GM12872 (cell line): Measurements from ENCODE around the gene RIN1.

ENCODE experiments used
- CTCF ChIP-seq: IDR thresholded peaks from 3 replicates; pipeline ENCODE4 v1.5.1; 2011; ENCODE audit warnings: low read depth, mild to moderate bottlenecking, low read length, moderate library complexity; ENCODE audit not compliant: insufficient read depth

Gene RIN1, protein sequence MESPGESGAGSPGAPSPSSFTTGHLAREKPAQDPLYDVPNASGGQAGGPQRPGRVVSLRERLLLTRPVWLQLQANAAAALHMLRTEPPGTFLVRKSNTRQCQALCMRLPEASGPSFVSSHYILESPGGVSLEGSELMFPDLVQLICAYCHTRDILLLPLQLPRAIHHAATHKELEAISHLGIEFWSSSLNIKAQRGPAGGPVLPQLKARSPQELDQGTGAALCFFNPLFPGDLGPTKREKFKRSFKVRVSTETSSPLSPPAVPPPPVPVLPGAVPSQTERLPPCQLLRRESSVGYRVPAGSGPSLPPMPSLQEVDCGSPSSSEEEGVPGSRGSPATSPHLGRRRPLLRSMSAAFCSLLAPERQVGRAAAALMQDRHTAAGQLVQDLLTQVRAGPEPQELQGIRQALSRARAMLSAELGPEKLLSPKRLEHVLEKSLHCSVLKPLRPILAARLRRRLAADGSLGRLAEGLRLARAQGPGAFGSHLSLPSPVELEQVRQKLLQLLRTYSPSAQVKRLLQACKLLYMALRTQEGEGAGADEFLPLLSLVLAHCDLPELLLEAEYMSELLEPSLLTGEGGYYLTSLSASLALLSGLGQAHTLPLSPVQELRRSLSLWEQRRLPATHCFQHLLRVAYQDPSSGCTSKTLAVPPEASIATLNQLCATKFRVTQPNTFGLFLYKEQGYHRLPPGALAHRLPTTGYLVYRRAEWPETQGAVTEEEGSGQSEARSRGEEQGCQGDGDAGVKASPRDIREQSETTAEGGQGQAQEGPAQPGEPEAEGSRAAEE

DNA sequence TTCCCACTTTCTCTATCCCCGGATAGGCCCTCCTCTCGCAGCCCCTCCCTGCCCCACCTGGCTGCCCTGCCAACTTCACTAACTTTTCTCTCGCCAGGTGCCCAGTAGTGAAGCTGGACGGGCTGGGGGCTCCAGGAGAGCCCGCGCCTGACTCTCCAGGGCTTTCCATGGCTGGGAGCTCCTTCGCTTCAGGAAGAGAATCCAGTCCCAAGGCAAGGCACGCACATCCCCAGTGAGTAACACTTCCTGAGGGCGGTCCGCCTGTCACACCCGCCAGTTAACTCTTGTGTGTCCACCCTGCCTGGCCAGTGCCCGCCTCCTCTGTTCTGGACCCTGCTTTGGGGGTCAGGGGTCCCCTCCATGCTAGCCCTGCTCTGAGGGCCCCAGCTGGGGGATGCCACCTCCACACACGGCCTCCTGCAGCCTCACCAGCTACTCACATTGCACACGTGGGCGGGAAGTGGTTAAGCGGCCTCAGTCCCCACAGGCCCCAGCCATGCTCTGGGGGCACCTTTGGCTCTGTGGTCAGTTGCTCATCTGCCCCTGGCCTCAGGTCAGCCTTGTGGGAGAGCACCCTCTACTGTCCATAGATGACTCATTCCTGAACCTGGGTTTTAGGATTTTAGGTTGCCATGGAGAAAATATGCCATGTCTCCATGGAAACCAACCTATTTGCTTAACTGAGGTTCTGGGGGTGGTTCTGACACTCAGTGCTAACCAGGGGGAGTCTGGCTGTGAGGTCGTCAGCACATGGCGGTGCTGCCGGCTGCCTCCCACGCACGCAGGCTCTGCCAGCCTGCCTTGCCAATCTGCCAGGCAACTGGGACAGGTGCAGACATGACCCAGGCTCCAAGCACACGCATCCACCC lies at the start of gene RIN1:
Gene RIN1, minus strand, starts transcription at position 201 of the 869 bp plus-strand sequence. Its CDS starts 32 bp downstream, at position 169.
- peak; percentile 31; the same call in 2 of the 3 replicates for TF ChIP-seq CTCF

- TF ChIP-seq CTCF = no peak
Measured at GRCh38 chr11:66373265-66373664, 37.0 kb upstream of the RIN1 start.

DNA sequence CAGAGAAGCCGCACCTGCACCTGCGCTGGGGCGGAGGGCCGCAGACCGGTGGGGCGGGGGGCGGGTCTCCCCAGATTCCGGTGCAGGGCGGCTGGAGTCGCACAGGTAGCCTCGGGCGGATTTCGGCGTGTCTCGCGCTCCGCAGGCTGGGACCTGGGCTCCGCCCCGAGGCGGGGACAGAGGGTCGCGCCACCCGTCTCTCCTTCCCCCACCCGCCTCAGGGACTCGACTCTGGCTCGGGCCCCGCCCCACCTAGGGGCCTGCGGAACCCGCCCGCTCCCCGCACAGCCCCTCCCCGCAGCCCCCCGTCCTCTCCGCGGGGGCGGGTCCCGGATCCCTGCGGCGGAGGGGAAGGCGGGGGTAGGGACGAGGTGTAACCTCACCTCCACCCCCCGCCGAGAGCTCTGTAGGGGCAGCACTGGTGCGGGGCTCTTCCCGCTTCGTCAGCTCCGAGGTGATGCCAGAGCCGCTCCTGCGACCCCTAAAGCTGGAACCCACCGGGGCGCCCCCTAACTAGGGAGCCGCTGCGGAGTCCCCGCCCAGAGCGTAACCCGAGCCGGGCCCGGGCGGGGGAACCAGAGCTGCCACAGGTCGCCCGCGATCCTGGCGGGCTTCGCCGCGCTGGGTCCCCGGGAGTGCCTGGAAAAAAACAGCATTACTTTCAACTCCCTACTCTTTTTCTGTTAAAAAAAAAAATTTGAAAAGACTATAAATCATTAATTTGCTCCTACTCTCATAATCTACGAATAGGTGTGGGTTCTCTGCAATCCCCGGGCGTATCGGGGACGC lies 35.6 kb upstream of the RIN1 start, which contains the start of gene SLC29A2:
Gene SLC29A2, minus strand, starts transcription at position 134 of the 789 bp plus-strand sequence. CDS start 169 bp downstream, outside the sequence.
- TF ChIP-seq CTCF = no peak

DNA sequence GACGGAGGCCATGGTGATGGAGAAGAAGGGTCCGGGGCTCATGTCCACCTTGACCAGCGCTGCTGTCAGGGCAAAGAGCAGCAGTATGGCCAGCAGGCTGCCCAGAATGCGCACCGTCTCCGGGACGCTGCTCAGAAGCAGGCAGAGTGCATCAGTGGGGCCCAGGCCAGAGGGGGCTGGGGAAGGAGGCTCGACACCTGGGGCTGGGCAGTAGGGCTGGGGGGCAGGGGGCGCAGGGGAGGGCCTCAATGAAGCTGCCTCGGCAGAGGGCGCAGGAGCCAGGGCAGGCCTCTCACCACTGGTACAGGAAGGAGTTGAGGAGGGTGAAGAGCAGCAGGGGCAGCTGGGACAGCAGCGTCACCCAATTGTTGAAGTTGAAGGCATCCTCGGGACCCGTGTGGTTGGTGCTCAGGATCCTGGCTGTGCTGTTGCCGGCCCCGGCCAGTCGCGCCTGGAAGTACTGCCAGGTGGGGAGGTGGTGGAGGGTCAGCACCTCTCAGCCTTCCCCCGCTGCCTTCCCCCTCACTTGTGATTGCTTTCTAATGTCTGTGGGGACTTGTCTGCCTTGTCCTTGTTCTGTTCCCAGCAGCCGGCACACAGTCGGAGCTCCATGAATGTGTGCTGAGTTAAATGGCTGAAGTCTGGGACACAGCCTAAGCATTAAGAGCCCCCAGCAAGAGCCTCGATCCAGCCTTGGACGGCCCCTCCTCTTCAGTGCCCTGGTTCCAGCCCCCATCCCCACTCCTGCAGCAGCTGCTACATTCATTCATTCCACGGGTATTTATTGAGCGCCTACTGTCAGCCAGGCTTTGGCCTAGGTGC lies 33.0 kb upstream of the RIN1 start:
- no peak for TF ChIP-seq CTCF

GRCh38 chr11:66368484-66368883 lies 32.2 kb upstream of the RIN1 start:
- TF ChIP-seq CTCF = no peak
